NCI-H2171 (cell line): ENCODE measurements around the gene RPLP1.

Source experiments
- DNase-seq: peaks from one replicate; lab custom pipeline; 2025; lab: John Stamatoyannopoulos, UW

Gene RPLP1

DNA sequence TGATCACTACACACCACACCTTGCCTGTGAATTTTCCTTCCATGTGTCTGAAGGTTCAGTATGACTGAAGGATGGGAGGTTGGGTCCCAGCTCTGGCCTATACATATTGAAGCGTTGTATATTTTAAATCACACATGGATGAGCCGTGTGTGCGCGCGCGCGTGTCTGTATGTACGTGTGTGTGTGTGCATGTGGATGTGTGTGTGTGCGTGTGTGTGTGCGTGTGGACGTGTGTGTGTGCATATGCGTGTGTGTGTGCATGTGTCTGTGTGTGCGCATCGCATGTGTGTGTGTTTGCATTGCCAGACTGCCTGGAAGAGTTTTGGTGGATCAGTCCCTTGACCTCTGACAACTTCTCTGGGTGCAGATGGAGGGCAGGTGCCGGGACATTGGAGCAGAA, 45.7 kb downstream of the RPLP1 start:
- no peak for DNase-seq

- no peak for DNase-seq
Measured at GRCh38 chr15:69498987-69499386, 46.4 kb downstream of the RPLP1 start.

DNA sequence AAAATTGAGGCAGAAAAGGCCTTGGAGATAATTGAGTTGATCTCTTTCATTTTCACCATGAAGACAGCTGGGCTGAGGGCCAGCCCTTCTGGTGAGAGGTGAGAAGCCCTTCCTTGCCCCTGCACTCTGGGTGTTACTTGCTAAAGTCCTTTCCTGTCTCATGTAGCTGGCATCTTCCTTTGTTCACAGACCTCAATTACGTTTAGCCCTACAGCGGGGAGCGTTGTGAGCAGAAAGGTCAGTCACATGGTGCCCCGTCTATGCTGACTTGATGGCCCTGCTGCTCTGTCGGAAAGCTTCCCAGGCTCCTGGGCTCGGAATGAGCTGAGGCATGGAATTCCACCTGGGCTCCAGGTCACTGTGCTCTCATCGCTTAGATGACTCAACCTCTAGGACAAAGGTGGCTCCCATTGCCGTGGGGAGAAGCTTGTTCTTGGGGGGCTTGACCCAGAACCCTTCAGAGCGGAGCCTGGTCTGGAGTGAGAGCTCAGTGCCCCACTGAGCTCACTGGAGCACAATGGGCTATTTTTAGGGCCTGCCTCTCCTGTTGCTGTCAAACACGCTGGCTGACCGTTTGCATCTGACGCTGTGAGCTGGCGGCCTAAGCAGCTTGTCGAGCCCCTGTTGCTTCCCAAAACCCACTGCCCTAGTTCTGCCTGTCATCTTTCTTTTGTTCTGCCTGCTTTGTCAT, 47.0 kb downstream of the RPLP1 start:
- no peak for DNase-seq

GRCh38 chr15:69500339-69500738, 47.7 kb downstream of the RPLP1 start:
- DNase-seq, result no peak

- DNase-seq, result no peak
Measured at GRCh38 chr15:69501456-69501855, 48.8 kb downstream of the RPLP1 start.

DNA sequence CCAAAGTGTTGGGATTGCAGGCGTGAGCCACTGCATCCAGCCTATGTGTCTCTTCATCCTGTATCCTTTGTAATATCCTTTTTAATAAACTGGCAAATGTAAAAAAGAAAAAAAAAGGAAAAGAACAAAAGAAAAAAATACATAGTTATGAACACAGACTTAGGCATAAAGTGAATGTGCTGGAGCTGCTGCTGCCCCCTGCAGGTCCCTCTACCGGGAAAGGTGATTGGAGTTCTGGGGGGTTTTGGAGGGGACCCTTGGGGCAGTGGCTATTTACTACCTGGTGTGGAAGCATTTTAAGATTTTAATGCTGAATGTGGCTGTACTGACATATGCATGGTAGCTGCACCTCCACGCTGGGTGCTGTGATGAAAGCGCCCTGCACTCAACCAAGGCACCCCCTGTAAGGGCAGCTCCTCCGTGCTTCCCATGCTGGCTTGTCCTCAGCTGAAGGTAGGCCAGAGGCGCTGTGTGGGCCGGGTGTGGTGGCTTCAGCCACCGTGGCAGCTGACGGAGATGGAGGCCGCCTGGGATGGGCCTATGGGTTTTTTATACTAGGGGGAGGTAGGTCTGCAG, 49.9 kb downstream of the RPLP1 start:
- DNase-seq, result no peak

DNA sequence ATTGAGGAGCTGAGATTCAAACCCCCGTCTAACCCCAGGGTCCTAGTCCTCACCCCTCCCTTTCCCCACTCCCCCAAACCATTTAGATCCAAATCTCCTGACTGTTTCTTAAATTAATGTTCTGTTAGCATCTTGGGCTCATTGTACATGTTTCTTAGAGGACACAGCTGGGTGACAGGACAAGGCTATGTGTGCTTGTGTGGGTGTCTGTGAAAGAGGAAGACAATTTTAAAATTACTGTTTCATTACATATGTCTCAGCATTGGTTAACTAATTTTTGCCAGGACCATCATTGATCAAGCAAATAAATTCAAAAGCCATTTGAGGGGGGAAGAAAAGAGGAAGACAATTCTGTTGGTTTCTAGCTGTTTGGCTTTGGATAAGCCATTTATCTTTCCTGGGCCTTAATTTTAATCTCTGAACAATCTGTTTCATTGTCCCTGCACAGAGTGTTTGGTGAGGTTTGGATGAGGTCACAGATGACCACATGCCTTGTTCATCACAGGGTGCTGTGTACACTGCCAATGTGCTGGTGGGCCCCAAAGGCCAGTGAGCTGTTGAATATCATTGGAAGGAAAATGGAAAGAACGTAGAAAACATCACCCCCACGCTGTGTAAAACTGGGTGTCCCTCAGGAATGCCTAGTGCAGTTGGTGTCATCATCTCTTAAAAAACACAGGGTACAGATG, 51.9 kb downstream of the RPLP1 start:
- DNase-seq, result no peak
